ENCODE results near the gene RPIA. TPM values are rescaled to one million over a fixed set of nuclear protein-coding genes. Genes with fewer than 3 reads are reported as not detected.

Gene RPIA
- total and polyA plus RNA-seq, 4 donors: 16.8 to 25.3 (median 18.4) TPM

DNA sequence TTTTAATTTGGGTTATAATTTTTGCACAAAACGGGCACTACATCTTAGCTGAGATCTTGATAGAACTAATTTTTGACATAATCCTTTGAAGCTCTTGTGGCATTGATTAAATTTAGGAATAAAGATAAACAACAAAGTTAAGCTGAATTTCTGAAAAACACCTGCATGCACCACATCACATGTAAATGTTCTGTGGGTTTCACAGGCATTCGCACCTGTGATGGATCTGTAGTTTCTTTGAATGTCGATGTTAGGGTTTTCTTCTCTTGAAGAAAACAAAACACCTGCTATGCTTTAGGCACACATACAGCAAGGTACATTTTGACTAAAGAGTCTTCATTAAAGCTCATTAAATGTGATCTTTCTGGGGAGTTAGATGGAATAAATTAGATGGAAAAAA lies 60.3 kb downstream of the RPIA start:
- no peaks in the 10 kb centered on the region for H3K9me3 ChIP-seq (ENCODE audit: control insufficient read depth in 4 of 4, insufficient read depth in 3 of 4, low read length in 3 of 4)
- H3K4me3 ChIP-seq: no peak overlapping the region
- no peaks in the 10 kb centered on the region for H3K27me3 ChIP-seq (ENCODE audit: control insufficient read depth in 3 of 3, insufficient read depth in 3 of 3, low read length in 2 of 3)
- WGBS, 2 donors: 91 to 92% methylated on average over 3 of the region's 3 CpGs
- no peak overlapping the region for H3K27ac ChIP-seq (ENCODE audit: low read depth in 1 of 2, low read length in 1 of 2)
- H3K36me3 ChIP-seq (ENCODE audit: control insufficient read depth in 4 of 4, insufficient read depth in 4 of 4, low read length in 4 of 4): peaks cover 8 to 28% (median 23%) of the 10 kb centered on the region in 4 donors
- H3K4me1 ChIP-seq (ENCODE audit: control insufficient read depth in 5 of 5, insufficient read depth in 5 of 5, low read length in 5 of 5): peaks cover 0 to 2% (median 0%) of the 10 kb centered on the region in 5 donors
- ATAC-seq (ENCODE audit: insufficient read depth, low FRiP score) (no peak), DNase-seq (no peak)
- TF ChIP-seq, protein P1, sequence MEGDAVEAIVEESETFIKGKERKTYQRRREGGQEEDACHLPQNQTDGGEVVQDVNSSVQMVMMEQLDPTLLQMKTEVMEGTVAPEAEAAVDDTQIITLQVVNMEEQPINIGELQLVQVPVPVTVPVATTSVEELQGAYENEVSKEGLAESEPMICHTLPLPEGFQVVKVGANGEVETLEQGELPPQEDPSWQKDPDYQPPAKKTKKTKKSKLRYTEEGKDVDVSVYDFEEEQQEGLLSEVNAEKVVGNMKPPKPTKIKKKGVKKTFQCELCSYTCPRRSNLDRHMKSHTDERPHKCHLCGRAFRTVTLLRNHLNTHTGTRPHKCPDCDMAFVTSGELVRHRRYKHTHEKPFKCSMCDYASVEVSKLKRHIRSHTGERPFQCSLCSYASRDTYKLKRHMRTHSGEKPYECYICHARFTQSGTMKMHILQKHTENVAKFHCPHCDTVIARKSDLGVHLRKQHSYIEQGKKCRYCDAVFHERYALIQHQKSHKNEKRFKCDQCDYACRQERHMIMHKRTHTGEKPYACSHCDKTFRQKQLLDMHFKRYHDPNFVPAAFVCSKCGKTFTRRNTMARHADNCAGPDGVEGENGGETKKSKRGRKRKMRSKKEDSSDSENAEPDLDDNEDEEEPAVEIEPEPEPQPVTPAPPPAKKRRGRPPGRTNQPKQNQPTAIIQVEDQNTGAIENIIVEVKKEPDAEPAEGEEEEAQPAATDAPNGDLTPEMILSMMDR (IDR thresholded peaks at IDR 0.05; ENCODE audit: control extremely low read depth, extremely low read depth): no peak
- H3K9ac ChIP-seq (ENCODE audit: insufficient read depth in 1 of 2, low read length in 2 of 2): no peak overlapping the region

GRCh38 chr2:88753833-88754584 lies 62.5 kb downstream of the RPIA start:
- no peak overlapping the region for H3K9ac ChIP-seq (ENCODE audit: insufficient read depth in 1 of 2, low read length in 2 of 2)
- DNase-seq (no peak), ATAC-seq (ENCODE audit: insufficient read depth, low FRiP score) (no peak)
- H3K27ac ChIP-seq (ENCODE audit: low read depth in 1 of 2, low read length in 1 of 2): peak overlapping the region in 1 of 2 donors; percentile 24
- H3K4me1 ChIP-seq (ENCODE audit: control insufficient read depth in 5 of 5, insufficient read depth in 5 of 5, low read length in 5 of 5): peaks cover 0 to 2% (median 0%) of the 10 kb centered on the region in 5 donors
- 77 to 81% methylated on average over 4 of the region's 4 CpGs for WGBS, 2 donors
- peaks cover 0 to 18% (median 14%) of the 10 kb centered on the region in 4 donors for H3K36me3 ChIP-seq (ENCODE audit: control insufficient read depth in 4 of 4, insufficient read depth in 4 of 4, low read length in 4 of 4)
- TF ChIP-seq, protein P1 (IDR thresholded peaks at IDR 0.05; ENCODE audit: control extremely low read depth, extremely low read depth): no peak
- no peaks in the 10 kb centered on the region for H3K27me3 ChIP-seq (ENCODE audit: control insufficient read depth in 3 of 3, insufficient read depth in 3 of 3, low read length in 2 of 3)
- H3K4me3 ChIP-seq: no peak overlapping the region
- H3K9me3 ChIP-seq (ENCODE audit: control insufficient read depth in 4 of 4, insufficient read depth in 3 of 4, low read length in 3 of 4): peaks cover 0 to 7% (median 3%) of the 10 kb centered on the region in 4 donors

- Histone ChIP-seq H3K4me3 (no peak overlapping the region), H3K4me1 (ENCODE audit: control insufficient read depth in 5 of 5, insufficient read depth in 5 of 5, low read length in 5 of 5) (peaks cover 0 to 2% (median 0%) of the 10 kb centered on the region in 5 donors), H3K9ac (ENCODE audit: insufficient read depth in 1 of 2, low read length in 2 of 2) (no peak overlapping the region), H3K9me3 (ENCODE audit: control insufficient read depth in 4 of 4, insufficient read depth in 3 of 4, low read length in 3 of 4) (peaks cover 0 to 8% (median 4%) of the 10 kb centered on the region in 4 donors), H3K27ac (ENCODE audit: low read depth in 1 of 2, low read length in 1 of 2) (no peak overlapping the region), H3K36me3 (ENCODE audit: control insufficient read depth in 4 of 4, insufficient read depth in 4 of 4, low read length in 4 of 4) (peaks cover 0 to 18% (median 12%) of the 10 kb centered on the region in 4 donors), H3K27me3 (ENCODE audit: control insufficient read depth in 3 of 3, insufficient read depth in 3 of 3, low read length in 2 of 3) (no peaks in the 10 kb centered on the region)
- 43 to 55% methylated on average over 6 of the region's 6 CpGs for WGBS, 2 donors
- TF ChIP-seq, protein P1 (IDR thresholded peaks at IDR 0.05; ENCODE audit: control extremely low read depth, extremely low read depth): no peak
- DNase-seq (peak in 2 of 3 donors; percentile 25 to 30), ATAC-seq (ENCODE audit: insufficient read depth, low FRiP score) (no peak)
These were observed 63.3 kb downstream of the RPIA start for GRCh38 chr2:88754585-88755320.
